Cardiac muscle cell (in vitro differentiated cells and primary cell): ENCODE results near the gene EPB41L4B. TPM values are rescaled to one million over a fixed set of nuclear protein-coding genes. Genes with fewer than 3 reads are reported as not detected.

ENCODE experiments used
- DNase-seq, 2 donors: peaks; one replicate each; pipeline versions ENCODE4 v3.0.0 to v3.0.0-alpha.2; 2010 to 2017; ENCODE audit warnings: low read depth in 1 of 2, low spot score in 1 of 2
- H3K27ac ChIP-seq: fragments of 200-600 bp; sonication (generic); 2 replicates; pipeline ENCODE4 v1.5.1; 2016
- H3K27me3 ChIP-seq: fragments of 200-600 bp; sonication (generic); 2 replicates; pipeline ENCODE4 v1.6.0; 2016; ENCODE audit warnings: control low read depth
- H3K36me3 ChIP-seq: fragments of 200-600 bp; sonication (generic); 2 replicates; pipeline ENCODE4 v1.5.1; 2016; ENCODE audit warnings: control low read depth
- H3K4me1 ChIP-seq: fragments of 200-600 bp; sonication (generic); 2 replicates; pipeline ENCODE4 v1.8.1; 2017; ENCODE audit warnings: low read depth, mild to moderate bottlenecking, mixed run types
- H3K4me3 ChIP-seq: fragments of 200-600 bp; sonication (generic); 2 replicates; pipeline ENCODE4 v1.5.1; 2016; ENCODE audit warnings: mild to moderate bottlenecking
- H3K9me3 ChIP-seq: fragments of 200-600 bp; sonication (generic); 2 replicates; pipeline ENCODE4 v1.5.1; 2017; ENCODE audit warnings: low read depth, mild to moderate bottlenecking, control low read depth
- CTCF ChIP-seq: IDR thresholded peaks from 2 replicates; pipeline ENCODE4 v1.5.1; 2012; ENCODE audit warnings: low read depth, mild to moderate bottlenecking, low read length
- polyA plus RNA-seq: library from polyadenylated mRNA; unstranded; fragments of >200 nt; fragmentation: Nextera tagmentation; extraction: Ambion mirVana; gene quantifications from 2 replicates; pipeline ENCODE4 v1.2.1, GENCODE V29; 2016
- total RNA-seq: library from RNA; depleted of rRNA; stranded (reverse); fragments of >200 nt; gene quantifications from 2 replicates; pipeline ENCODE4 v1.2.3, GENCODE V29; 2016

The EPB41L4B gene
- total and polyA plus RNA-seq, 2 experiments from 2014 or later: 2.0 to 2.1 TPM

GRCh38 chr9:109258481-109259302, 62.2 kb downstream of the EPB41L4B start:
- TF ChIP-seq CTCF: no peak
- Histone ChIP-seq H3K27ac (no peak overlapping the region), H3K4me1 (no peaks in the 10 kb centered on the region), H3K4me3 (no peak overlapping the region), H3K27me3 (no peaks in the 10 kb centered on the region), H3K9me3 (no peaks in the 10 kb centered on the region), H3K36me3 (no peaks in the 10 kb centered on the region)
- peak in 1 of 2 donors; percentile 37 for DNase-seq

DNA sequence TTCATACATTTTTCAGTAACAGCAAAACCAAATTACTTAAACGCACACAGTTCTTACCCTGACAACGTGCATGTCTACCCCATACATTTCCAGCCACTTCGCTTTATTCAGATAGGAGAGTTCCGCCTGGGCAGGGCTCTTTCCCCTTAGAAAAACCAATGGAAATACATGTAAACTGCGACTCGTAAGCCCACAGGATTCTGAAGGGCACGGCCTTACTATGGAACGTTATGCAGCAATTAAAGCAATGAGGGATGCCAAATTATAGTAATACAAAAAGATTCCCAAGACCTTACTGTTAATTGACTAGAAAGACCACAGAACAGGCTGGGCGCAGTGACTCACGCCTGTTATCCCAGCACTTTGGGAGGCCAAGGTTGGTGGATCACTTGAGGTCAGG, 64.5 kb downstream of the EPB41L4B start:
- no peaks in the 10 kb centered on the region for H3K36me3 ChIP-seq
- no peak overlapping the region for H3K4me3 ChIP-seq
- H3K27ac ChIP-seq: no peak overlapping the region
- TF ChIP-seq CTCF: no peak
- no peak for DNase-seq
- H3K9me3 ChIP-seq: no peaks in the 10 kb centered on the region
- H3K4me1 ChIP-seq: peaks cover 1% of the 10 kb centered on the region
- H3K27me3 ChIP-seq: no peaks in the 10 kb centered on the region

GRCh38 chr9:109255394-109255793, 65.5 kb downstream of the EPB41L4B start:
- TF ChIP-seq CTCF: no peak
- H3K36me3 ChIP-seq: no peaks in the 10 kb centered on the region
- peaks cover 5% of the 10 kb centered on the region for H3K4me1 ChIP-seq
- H3K27me3 ChIP-seq: no peaks in the 10 kb centered on the region
- H3K9me3 ChIP-seq: no peaks in the 10 kb centered on the region
- DNase-seq: no peak
- H3K27ac ChIP-seq: no peak overlapping the region
- H3K4me3 ChIP-seq: no peak overlapping the region

DNA sequence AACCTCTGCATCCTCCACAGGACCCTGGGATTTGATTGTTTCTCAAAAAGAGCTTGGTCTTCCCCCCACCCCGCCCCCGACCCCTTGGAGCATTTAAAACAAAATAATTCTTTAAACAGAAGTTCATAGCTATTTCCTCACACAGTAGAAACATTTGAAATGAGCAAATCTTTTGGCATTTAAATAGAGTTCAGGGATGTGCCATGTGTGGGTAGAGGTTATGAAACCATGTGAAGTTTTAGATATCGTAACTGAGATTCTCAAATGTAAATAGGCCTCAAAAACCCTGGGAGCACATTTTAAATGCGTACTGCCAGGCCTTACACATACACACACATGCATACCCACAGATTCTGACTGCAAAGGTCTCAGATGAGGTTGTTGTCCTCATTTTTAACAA, 66.5 kb downstream of the EPB41L4B start:
- Histone ChIP-seq H3K9me3 (no peaks in the 10 kb centered on the region), H3K4me1 (peaks cover 5% of the 10 kb centered on the region), H3K27me3 (no peaks in the 10 kb centered on the region), H3K27ac (no peak overlapping the region), H3K36me3 (no peaks in the 10 kb centered on the region), H3K4me3 (no peak overlapping the region)
- peak in 1 of 2 donors; percentile 78 for DNase-seq
- TF ChIP-seq CTCF: no peak

DNA sequence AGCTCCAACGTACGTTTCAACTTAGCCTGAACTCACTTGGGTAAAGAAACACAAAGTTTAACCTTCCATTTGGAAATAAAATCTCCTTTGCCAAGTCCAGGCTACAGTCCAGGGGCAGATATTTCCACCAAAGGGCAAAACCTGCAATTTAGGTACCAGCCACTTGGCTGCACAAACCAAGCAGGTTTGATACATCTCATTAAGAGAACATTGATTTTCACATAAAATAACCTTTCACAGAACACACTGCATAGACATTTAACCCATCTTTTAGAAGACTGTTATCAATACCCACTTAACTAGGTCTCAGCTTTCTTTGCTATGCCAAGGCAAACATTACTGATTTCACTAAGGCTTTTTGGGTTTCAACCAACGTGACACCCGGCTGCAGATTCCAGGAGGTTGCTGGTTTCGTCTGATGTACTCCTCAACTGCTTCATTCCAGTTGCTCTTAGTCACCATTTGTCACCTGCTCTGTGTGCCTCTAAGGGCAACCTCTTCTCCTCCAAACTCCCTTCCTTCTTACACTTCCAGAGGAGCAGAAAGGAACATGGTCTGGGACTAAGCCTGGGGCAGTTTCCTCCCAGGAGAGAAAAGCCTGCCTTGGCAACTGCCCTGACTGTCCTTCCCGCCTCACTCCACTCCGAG, 67.1 kb downstream of the EPB41L4B start:
- no peaks in the 10 kb centered on the region for H3K27me3 ChIP-seq
- H3K27ac ChIP-seq: no peak overlapping the region
- peaks cover 5% of the 10 kb centered on the region for H3K4me1 ChIP-seq
- H3K36me3 ChIP-seq: no peaks in the 10 kb centered on the region
- no peak overlapping the region for H3K4me3 ChIP-seq
- DNase-seq: peak in 1 of 2 donors; percentile 55
- no peaks in the 10 kb centered on the region for H3K9me3 ChIP-seq
- no peak for TF ChIP-seq CTCF
